ENCODE measurements around the gene SLC16A12.

DNA sequence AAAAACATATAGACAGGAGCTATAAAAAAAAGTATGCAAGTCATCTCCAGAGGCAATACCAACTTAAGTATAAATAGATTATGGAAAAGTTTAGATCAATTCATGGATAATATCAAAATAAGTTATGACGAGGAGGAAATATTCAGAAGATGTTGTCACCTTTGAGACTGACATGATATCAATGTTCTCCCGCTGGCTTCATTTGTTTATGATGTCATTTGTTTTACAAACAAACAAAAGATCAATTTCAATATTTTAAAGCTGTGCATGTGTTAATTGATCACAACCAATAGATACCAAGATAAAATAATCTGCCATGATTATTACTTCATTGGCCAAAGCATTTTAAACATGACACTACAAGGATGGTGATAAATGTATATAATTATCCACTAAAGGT is 43.5 kb downstream of the SLC16A12 start:
- TF ChIP-seq CTCF (IDR thresholded peaks at IDR 0.05 in 4 of 5, conservative IDR thresholded peaks at IDR 0.05 in 1 of 5) (no peak), POLR2A (IDR thresholded peaks at IDR 0.05) (no peak)
